GM21528 (cell line): ENCODE data around the gene SETD1A.

Experiments
- ATAC-seq: cut with Tn5 transposase; IDR thresholded peaks from one replicate; pipeline ENCODE4 v1.9.1; 2021; ENCODE audit warnings: mild to moderate bottlenecking, moderate library complexity; ENCODE audit not compliant: unreplicated experiment, low FRiP score

Gene SETD1A

DNA sequence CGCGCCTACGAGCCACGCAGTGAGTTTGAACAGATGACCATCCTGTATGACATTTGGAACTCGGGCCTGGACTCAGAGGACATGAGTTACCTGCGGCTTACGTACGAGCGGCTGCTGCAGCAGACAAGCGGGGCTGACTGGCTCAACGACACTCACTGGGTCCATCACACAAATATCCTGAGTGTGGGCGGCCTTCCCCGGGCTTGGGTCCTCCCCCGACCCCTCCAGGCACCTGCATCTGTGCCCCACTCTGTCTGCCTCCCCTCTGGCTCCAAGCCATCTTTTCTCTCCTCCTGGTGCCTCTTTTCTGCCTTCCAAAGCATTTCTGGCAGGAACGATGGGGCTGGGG lies 22.4 kb downstream of the SETD1A start:
- ATAC-seq = no peak

DNA sequence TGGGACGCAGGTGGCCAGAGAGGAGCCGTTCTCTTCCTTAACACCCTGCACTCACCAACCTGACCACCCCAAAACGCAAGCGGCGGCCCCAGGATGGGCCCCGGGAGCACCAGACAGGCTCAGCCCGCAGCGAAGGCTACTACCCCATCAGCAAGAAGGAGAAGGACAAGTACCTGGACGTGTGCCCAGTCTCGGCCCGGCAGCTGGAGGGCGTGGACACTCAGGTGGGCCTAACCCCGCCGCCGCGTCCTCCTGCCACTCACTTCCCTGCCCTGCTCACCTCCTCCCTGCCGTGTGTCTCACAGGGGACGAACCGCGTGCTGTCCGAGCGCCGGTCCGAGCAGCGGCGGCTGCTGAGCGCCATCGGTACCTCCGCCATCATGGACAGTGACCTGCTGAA lies 22.9 kb downstream of the SETD1A start:
- no peak for ATAC-seq

DNA sequence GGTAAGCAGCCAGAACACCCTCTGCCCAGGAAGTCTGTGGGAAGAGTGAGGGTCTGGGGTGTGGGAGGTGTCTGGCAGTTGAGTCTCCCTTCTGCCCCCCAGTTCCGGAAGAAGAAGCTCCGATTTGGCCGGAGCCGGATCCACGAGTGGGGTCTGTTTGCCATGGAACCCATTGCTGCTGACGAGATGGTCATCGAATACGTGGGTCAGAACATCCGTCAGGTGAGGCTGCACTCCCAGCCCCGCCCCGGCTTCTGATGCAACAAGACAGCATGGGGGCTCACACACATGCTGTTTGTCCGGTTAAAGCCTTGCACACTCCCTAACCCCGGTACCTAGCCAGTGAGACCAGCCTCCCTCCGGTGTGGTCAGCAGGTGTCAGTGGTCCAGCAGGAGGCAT lies 23.4 kb downstream of the SETD1A start:
- no peak for ATAC-seq

DNA sequence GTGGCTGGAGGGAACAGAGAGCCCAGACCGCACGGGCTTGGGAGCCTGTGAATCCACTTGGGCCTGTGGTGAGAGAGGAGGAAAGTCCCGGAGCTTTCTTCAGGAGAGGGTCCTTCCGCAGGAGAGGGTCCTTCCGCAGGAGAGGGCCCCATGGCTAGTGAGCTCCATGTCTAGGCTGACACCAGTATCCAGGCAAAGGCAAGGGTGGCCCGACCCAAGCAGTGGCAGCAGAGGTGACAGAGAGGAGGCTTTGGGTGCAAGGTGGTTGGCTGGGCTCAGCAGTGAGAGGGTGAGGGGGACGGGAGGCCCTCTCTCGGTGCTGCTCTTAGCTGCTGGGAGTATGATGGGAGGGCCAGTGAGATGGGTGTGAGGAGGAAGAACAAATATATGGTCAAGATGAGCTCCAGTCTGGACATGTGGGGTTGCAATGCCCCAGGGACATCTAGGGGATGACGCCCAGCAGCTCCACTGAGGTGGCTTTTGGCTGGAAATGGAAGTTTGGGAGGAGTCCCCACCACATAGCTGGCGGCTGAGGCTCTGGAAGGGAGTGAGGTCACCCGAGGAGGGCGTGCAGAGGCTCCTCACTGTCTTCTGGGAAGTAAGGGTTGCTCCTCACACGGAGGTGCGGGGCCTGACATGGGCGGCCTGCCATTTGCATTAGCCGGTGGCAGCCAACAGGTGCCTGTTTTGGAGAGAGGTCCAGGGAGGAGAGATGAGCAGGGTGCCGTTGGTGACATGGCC lies 25.2 kb downstream of the SETD1A start:
- ATAC-seq = no peak

DNA sequence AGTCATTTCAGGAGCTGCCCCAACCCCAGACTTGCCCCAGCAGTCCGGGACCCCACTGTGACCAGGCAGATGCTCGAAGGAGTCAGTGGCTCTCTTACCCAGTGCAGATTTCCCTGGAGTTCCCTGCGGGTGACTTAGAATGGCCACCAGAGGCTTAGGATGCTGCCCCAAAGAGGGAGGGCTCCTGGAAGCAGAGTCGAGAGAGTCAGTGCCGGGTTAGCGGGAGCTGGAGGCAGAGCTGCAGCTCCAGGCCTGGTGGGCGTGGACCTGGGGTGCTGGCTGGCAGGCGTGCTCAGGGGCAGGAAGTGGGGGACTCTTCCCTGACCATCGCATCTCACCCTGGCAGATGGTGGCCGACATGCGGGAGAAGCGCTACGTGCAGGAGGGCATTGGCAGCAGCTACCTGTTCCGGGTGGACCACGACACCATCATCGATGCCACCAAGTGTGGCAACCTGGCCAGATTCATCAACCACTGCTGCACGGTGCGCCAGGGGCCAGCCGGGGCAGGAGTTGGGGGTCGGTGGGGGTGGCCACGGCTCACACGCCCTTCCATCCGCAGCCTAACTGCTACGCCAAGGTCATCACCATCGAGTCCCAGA lies 25.8 kb downstream of the SETD1A start:
- ATAC-seq = no peak

DNA sequence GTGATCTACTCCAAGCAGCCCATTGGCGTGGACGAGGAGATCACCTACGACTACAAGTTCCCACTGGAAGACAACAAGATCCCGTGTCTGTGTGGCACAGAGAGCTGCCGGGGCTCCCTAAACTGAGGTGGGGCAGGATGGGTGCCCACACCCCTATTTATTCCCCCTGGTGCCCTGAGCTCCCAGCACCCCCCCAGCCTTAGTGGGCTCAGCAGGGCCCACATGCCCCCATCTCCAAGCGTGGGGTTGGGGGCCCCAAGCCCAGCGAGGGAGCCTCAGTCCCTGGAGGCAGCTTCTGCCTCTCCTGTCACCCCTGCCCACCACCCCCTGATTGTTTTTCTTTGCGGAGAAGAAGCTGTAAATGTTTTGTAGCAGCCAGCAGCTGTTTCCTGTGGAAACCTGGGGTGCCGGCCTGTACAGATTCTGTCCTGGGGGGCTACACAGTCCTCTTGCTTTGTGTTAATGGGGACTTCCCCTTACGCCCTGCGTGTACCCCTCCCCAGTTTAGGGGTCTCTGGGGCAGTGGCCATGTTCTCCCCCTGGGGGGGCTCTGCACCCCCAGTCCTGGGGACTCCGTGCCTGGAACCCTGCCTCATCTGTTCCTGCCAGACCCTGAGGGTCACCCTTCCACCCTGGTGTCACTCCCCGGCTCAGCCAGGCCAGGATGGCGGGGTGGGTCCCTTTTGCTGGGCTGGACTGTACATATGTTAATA lies 26.5 kb downstream of the SETD1A start:
- ATAC-seq = no peak

DNA sequence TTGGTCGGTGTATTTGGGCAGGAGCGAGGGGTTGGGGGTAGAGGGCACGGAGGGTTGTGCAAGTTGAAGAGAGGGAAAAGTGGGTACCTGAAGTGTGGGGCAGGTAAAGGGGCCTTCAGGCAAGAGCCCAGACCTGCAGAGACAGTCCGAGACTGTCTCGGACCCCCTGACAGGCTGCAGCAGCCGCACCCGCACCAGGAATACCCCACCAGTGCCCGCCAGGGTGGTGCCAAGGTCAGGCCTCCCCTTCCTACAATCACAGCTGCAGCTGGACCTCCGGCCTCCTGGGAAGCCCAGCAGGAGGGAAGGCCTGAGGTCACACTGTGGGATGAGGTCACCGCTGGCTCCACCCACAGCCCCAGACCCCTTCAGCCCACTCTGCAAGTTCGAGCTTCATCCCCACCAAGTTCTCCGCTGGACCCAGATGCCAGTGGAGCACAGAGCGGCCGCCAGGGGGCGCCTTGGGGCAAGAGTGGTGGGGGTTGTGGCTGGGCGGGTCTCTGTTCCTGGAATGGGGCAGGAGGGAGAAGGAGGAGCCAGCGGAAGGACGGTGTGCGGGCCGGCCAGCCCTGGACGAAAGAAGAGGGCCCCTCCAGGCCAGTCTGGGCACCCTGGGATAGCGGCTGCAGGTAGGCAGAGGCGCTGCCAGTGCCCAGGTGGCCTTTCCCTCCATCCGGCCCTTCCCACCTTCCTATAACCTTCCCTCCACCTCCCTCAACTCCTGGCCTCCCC lies 27.3 kb downstream of the SETD1A start, which contains the start of gene HSD3B7:
TSS of gene HSD3B7 (plus strand) at position 539 of the 732 bp plus-strand sequence. CDS start 452 bp downstream, outside the sequence.
- ATAC-seq = no peak

DNA sequence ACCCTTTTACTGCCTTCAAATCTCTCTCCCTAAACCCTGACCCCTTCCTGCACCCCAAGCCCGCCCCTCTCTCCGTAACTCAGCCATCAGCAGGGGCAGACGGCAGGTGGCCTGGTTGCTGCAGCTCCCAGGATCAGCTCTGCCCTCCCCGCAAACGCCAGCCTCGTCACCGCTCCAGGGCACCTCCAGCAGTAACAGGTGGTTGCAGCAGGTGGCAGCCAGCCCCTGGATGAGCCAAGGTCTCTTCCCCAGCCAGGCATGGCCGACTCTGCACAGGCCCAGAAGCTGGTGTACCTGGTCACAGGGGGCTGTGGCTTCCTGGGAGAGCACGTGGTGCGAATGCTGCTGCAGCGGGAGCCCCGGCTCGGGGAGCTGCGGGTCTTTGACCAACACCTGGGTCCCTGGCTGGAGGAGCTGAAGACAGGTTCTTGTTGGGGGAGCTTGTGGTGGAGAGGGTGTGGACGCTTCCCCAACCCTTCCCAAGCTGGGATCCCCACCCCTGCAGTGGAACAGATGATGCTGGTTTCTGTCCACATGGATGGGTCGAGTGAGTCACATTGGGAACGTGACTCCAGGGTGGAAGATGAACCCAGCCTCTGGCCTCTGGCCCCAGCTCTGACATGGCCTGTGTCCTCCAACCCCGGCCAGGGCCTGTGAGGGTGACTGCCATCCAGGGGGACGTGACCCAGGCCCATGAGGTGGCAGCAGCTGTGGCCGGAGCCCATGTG lies 28.0 kb downstream of the SETD1A start:
- no peak for ATAC-seq

DNA sequence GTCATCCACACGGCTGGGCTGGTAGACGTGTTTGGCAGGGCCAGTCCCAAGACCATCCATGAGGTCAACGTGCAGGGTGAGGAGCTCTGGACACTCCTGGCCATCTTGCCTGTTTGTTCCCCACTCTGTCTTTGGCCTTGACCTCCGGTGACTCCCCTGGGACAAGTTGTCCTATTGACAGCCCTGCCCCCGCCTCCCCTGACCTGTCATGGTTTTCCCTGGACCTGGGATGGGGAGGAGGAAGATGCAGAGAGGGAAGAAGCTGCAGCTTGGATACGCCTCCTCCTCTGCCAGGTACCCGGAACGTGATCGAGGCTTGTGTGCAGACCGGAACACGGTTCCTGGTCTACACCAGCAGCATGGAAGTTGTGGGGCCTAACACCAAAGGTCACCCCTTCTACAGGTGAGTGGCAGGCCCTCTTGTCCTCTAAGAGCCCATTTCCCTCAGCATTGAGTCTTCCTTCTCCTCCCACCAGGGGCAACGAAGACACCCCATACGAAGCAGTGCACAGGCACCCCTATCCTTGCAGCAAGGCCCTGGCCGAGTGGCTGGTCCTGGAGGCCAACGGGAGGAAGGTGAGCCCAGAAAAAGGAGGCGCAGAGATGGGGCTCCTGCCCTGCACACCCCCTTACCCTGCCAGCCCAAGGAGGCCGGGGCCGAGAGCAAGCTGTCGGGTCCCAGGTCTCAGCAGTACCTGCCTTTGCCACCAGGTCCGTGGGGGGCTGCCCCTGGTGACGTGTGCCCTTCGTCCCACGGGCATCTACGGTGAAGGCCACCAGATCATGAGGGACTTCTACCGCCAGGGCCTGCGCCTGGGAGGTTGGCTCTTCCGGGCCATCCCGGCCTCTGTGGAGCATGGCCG lies 28.8 kb downstream of the SETD1A start:
- no peak for ATAC-seq

DNA sequence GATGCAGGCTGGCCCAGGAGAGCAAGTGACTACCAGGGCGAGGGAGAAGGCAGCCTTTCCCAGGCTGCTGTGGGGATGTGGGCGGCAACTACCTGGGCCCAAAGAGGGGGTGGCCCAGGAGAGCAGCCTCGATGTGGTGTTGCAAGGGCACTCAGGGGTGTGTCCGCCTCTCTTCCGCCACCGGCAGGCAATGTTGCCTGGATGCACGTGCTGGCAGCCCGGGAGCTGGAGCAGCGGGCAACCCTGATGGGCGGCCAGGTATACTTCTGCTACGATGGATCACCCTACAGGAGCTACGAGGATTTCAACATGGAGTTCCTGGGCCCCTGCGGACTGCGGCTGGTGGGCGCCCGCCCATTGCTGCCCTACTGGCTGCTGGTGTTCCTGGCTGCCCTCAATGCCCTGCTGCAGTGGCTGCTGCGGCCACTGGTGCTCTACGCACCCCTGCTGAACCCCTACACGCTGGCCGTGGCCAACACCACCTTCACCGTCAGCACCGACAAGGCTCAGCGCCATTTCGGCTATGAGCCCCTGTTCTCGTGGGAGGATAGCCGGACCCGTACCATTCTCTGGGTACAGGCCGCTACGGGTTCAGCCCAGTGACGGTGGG lies 30.1 kb downstream of the SETD1A start:
- ATAC-seq = no peak

DNA sequence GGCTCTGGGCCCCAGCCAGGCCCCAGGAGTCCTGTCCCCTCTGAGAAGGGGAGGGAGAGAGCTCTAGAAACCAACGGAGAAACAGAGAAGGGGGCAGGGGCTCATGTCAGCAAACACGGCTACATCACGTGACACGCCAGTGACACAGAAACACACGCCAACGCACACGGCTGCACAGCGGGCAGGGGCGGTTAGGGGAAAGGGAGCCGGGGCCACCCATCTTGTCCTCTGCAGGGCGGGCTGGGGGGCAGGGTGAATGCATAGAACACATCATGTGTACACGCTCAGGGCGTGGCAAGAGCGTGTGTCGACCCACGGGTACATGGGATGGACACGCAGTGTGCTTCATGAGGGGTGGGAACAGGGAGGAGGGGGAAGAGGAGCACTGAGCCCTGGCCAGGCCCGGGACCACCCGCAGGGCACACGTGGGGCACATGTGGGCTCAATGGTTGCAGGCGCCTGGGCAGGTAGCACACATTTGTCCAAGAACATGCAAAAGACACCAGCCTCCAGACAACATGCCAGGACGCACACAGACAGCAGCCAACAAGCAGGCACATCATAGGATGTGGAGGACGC lies 32.0 kb downstream of the SETD1A start:
- no peak for ATAC-seq

DNA sequence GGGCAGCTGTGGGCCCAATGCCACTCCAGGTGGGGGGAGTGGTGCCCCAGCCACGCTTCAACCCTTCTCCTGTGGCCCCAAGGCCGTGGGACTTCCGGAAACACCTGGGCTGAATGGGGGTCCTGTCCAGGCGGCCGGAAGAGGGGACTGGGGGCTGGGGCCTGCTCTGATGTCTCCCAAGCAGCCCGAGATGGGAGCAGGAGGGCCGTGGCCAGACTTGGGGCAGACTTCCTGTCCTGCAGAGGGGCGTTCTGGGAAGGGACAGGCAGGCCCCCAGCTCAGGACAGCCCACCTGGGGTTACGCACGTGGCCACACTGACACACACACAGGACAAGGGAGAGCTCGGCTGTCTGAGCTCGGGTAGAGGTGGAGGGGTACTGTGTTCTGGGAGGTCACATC lies 32.6 kb downstream of the SETD1A start:
- ATAC-seq = no peak

DNA sequence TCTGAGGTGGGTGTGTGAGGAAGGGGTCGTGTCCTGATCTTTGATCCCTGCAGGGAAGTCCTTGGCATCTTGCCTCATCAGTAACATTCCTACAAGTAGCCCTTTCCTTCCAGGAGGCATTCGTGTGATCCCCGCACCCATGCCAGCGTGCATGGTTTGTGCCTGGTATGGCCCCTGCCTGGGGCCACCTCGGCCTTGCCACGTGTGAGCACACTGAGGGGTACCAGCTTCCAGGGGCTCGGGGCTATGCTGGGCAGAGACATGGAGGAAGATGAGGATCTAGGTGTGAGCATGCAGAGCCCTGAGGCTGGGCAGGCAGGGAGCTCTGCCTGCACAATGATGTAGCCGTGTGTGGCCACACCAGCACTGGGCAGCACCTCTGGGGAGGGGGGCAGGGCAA lies 33.5 kb downstream of the SETD1A start:
- no peak for ATAC-seq

DNA sequence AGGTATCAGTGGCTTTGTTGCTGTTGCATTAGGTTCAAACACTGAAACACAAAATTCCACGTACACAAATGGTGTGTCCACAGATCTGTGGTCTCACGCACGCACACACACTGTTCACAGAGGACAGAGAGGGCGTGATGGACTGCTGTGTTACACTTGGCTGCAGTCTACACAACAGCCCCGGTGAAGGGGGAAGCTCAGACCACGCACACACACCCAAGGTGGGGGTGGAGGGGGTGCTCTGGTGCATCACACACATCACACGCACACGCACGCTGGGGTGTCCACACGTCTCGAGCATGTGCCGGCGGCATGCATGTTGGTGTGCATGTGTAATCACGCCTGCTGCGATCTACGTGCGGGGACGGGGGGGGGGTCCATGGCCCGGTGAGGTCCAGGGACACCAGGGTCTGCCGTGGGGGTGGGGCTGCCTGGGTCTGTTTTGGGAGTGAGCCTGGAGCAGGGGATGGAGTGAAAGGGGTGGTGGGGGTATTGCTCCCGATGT lies 34.8 kb downstream of the SETD1A start:
- ATAC-seq = no peak

DNA sequence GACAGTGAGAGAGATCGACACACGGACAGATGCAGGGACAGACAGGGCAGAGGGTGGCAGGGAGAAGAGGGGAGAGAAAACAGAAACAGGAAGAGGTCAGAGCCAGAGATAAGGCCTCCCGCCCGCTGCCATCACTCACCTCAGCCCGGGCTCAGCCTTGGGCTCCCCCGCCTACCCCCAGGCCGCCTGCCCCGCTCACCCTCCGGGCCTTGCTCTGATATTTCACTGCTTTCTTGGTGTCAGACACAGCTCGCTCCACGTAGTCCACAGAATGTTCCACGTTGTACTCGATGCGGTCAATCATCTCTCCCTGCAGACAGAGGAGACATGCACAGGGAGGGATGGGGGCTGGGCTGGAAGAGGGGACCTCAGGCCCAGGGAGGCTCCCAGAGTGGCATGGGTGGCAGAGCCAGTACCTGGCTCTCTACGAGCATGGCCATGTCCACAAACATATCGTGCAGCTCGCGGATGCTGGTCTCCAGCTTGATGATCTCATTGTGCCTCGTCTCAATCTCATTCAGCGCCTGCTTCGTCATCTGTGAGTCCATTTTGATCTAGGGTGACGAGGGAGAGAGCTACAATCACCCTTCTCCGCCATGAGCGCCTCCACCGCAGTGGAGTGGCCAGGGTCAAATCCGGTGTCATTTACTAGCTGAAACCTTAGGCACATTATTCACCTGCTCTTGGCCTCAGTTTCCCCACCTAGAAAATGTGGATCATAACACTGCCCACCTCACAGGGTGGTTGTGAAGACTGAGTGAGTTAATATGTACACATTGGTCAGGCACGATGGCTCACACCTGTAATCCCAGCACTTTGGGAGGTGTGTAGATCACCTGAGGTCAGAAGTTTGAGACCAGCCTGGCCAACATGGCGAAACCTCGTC lies 35.6 kb downstream of the SETD1A start:
- no peak for ATAC-seq

DNA sequence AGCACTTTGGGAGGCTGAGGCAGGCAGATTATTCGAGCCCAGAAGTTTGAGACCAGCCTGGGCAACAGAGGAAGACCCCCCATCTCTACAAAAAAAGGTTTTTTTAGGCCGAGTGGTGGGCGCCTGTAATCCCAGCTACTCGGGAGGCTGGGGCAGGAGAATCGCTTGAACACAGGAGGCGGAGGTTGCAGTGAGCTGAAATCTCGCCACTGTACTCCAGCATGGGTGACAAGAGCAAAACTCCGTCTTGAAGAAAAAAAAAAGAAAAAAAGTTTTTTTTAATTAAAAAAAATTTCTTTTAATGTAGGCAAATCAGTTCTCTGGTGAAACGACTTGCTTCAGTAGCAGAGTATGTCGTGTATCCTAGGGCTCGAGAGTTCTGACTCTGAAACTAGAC lies 38.4 kb downstream of the SETD1A start:
- ATAC-seq = no peak

DNA sequence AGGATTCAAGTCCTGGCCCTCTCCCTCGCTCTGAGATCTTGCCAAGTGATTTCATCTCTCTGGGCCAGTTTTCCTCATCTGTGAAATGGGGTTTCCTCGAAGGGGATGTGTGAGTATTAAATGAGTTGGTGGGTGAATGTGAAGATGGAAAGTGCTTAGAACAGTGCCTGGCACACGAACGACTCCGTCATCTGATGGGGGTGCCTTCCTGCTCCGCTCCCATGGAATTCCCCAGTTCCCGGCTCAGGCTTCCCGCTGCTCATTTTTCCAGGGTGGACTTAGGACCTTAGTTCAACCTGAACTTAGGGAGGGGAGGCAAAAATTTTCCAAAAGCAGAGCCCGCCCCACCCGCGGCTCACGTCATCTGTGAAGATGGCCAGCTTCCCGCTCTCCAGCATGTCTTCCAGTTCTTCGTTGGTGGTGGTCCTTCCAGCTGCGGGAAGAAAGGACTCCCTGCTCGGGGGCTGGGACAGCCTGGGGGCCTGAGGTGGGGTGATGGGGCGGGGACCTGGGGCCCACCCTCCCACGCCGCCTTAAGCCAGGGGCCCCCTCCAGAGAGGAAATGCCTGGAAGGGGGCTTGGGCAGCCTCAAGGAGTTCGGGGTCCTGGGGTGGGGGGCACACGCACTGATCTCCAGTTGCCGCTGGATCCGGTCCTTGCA lies 38.9 kb downstream of the SETD1A start:
- ATAC-seq = no peak
